MM.1S (cell line): ENCODE measurements around the gene MVB12B.

Source experiments
- DNase-seq: peaks from one replicate; pipeline ENCODE4 v3.0.0-alpha.2; 2015
- H2AFZ ChIP-seq: fragments of 300-600 bp; sonication (generic); 2 replicates; pipeline ENCODE4 v1.6.0; 2016; ENCODE audit warnings: antibody characterized with exemption, low read length
- H3F3A ChIP-seq: fragments of 300-600 bp; sonication (generic); 2 replicates; pipeline ENCODE4 v1.6.1; 2016; ENCODE audit warnings: mild to moderate bottlenecking, antibody characterized with exemption, low read length, moderate library complexity, mixed read lengths; ENCODE audit not compliant: insufficient read depth
- H3K27ac ChIP-seq: fragments of 300-600 bp; sonication (generic); 2 replicates; pipeline ENCODE4 v1.5.1; 2016; ENCODE audit warnings: mild to moderate bottlenecking, low read length
- H3K27me3 ChIP-seq: fragments of 300-600 bp; sonication (generic); replicated peaks from 2 replicates; pipeline ENCODE4 v1.6.0; 2016; ENCODE audit warnings: low read length; ENCODE audit not compliant: insufficient read depth
- H3K36me3 ChIP-seq: fragments of 300-600 bp; sonication (generic); replicated peaks from 2 replicates; pipeline ENCODE4 v1.6.1; 2016; ENCODE audit warnings: mild to moderate bottlenecking, low read length, mixed read lengths; ENCODE audit not compliant: insufficient read depth
- H3K4me1 ChIP-seq: fragments of 300-600 bp; sonication (generic); 2 replicates; pipeline ENCODE4 v1.6.1; 2016; ENCODE audit warnings: low read length, mixed read lengths
- H3K4me2 ChIP-seq: fragments of 300-600 bp; sonication (generic); 2 replicates; pipeline ENCODE4 v1.6.0; 2016; ENCODE audit warnings: low read depth, low read length
- H3K4me3 ChIP-seq: fragments of 300-600 bp; sonication (generic); 2 replicates; pipeline ENCODE4 v1.5.1; 2016; ENCODE audit warnings: low read length, mixed read lengths
- H3K79me2 ChIP-seq: fragments of 300-600 bp; sonication (generic); 2 replicates; pipeline ENCODE4 v1.6.1; 2016; ENCODE audit warnings: mixed run types, low read length, mixed read lengths
- H3K9ac ChIP-seq: fragments of 300-600 bp; sonication (generic); 2 replicates; pipeline ENCODE4 v1.6.1; 2016; ENCODE audit warnings: low read length, mixed read lengths
- H3K9me2 ChIP-seq: fragments of 300-600 bp; sonication (generic); replicated peaks from 2 replicates; pipeline ENCODE4 v1.6.1; 2016; ENCODE audit warnings: mild to moderate bottlenecking, low read length, mixed read lengths; ENCODE audit not compliant: insufficient read depth
- H3K9me3 ChIP-seq: fragments of 300-600 bp; sonication (generic); replicated peaks from 2 replicates; pipeline ENCODE4 v1.6.1; 2016; ENCODE audit warnings: mild to moderate bottlenecking, low read length, mixed read lengths; ENCODE audit not compliant: insufficient read depth
- H4K20me1 ChIP-seq: fragments of 300-600 bp; sonication (generic); 2 replicates; pipeline ENCODE4 v1.6.1; 2016; ENCODE audit warnings: mild to moderate bottlenecking, low read length, moderate library complexity, mixed read lengths; ENCODE audit not compliant: insufficient read depth
- EZH2 ChIP-seq: fragments of 300-600 bp; sonication (generic); optimal IDR thresholded peaks from 2 replicates; pipeline ENCODE3; 2017; ENCODE audit warnings: low read depth, mild to moderate bottlenecking, antibody characterized with exemption, low read length, mixed read lengths
- EZH2phosphoT487 ChIP-seq: fragments of 300-600 bp; sonication (generic); IDR thresholded peaks from 2 replicates; pipeline ENCODE4 v1.6.1; 2018; ENCODE audit warnings: antibody characterized with exemption, low read length
- TF ChIP-seq, protein P1 (sequence below): fragments of 300-600 bp; sonication (generic); IDR thresholded peaks from 2 replicates; pipeline ENCODE4 v1.5.1; 2016; ENCODE audit warnings: antibody characterized with exemption, low read length, mixed read lengths

The MVB12B gene

DNA sequence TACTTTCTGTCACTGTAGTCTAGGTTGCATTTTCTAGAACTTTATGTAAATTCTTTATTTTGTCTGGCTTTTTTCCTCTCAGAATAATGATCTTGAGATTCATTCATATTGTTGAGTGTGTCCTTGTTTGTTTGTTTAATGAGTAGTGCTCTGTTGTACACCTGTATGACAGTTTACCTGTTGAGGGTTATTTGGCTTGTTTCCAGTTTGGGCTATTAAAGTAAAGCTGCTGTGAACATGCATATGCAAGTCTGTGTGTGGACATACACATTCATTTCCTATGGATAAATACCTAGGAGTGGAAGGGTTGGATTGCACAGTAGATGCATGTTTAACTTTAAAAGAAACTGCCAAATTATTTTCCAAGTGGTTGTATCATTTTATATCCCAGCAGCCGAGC is 30.4 kb downstream of the MVB12B start:
- no peaks in the 10 kb centered on the region for H4K20me1 ChIP-seq
- no peak overlapping the region for H3K27ac ChIP-seq
- no peak for DNase-seq
- no peaks in the 10 kb centered on the region for H3K79me2 ChIP-seq
- no peaks in the 10 kb centered on the region for H3K4me1 ChIP-seq
- H3K4me2 ChIP-seq, result no peak overlapping the region
- H3K9me3 ChIP-seq, result no peaks in the 10 kb centered on the region; the same call in 1 of the 2 replicates
- no peak overlapping the region for H3K9ac ChIP-seq
- H3K9me2 ChIP-seq, result no peaks in the 10 kb centered on the region
- TF ChIP-seq EZH2phosphoT487 (no peak), EZH2 (no peak)
- TF ChIP-seq, protein P1, sequence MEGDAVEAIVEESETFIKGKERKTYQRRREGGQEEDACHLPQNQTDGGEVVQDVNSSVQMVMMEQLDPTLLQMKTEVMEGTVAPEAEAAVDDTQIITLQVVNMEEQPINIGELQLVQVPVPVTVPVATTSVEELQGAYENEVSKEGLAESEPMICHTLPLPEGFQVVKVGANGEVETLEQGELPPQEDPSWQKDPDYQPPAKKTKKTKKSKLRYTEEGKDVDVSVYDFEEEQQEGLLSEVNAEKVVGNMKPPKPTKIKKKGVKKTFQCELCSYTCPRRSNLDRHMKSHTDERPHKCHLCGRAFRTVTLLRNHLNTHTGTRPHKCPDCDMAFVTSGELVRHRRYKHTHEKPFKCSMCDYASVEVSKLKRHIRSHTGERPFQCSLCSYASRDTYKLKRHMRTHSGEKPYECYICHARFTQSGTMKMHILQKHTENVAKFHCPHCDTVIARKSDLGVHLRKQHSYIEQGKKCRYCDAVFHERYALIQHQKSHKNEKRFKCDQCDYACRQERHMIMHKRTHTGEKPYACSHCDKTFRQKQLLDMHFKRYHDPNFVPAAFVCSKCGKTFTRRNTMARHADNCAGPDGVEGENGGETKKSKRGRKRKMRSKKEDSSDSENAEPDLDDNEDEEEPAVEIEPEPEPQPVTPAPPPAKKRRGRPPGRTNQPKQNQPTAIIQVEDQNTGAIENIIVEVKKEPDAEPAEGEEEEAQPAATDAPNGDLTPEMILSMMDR, result no peak
- no peaks in the 10 kb centered on the region for H3K27me3 ChIP-seq
- no peak overlapping the region for H3K4me3 ChIP-seq
- no peaks in the 10 kb centered on the region for H3F3A ChIP-seq
- H3K36me3 ChIP-seq, result no peaks in the 10 kb centered on the region
- no peak overlapping the region for H2AFZ ChIP-seq

DNA sequence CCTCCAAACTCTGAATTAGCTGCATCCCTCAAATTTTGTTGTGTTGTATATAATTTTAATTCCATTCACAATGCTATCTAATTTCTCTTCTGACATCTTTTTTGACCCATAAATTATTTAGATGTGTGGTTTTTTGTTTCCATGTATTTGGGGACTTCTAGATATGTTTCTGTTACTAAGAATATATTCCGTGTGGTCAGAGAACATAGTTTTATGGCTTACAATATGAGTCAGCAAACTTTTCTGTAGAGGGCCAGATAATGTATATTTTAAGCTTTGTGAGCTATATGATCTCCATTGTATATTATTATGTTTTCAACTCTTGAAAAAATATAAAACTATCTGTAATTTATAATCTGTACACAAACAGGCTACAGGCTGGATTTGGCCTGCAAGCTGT is 33.4 kb downstream of the MVB12B start:
- peak; percentile 34 for DNase-seq
- no peaks in the 10 kb centered on the region; the same call in 1 of the 2 replicates for H3K9me3 ChIP-seq
- no peaks in the 10 kb centered on the region for H3K4me1 ChIP-seq
- H3K9me2 ChIP-seq, result no peaks in the 10 kb centered on the region
- TF ChIP-seq, protein P1, result no peak
- TF ChIP-seq EZH2 (no peak), EZH2phosphoT487 (no peak)
- H3F3A ChIP-seq, result no peaks in the 10 kb centered on the region
- no peaks in the 10 kb centered on the region for H3K27me3 ChIP-seq
- no peak overlapping the region for H3K4me2 ChIP-seq
- no peaks in the 10 kb centered on the region for H4K20me1 ChIP-seq
- H3K79me2 ChIP-seq, result no peaks in the 10 kb centered on the region
- H2AFZ ChIP-seq, result no peak overlapping the region
- H3K4me3 ChIP-seq, result no peak overlapping the region
- no peak overlapping the region for H3K27ac ChIP-seq
- no peaks in the 10 kb centered on the region for H3K36me3 ChIP-seq
- no peak overlapping the region for H3K9ac ChIP-seq

DNA sequence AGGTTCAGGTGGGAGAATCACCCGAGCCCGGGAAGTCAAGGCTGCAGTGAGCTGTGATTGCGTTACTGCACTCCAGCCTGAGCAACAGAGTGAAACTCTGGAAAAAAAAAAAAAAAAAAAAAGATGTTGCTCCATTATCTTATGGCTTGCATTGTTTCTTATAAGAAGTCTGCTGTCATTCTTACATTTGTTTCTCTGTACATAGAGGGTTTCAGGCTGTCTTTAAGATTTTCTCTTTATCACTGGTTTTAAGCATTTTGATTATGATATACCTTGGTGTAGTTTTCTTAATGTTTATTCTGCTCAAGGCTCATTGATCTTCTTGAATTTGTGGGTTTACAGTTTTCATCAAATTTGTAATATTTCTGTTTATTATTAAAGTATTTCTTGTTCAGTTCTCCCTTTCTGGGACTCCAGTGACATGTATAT is 35.2 kb downstream of the MVB12B start:
- H3K27me3 ChIP-seq, result no peaks in the 10 kb centered on the region
- DNase-seq, result no peak
- H4K20me1 ChIP-seq, result no peaks in the 10 kb centered on the region
- H3K79me2 ChIP-seq, result no peaks in the 10 kb centered on the region
- H3K4me1 ChIP-seq, result no peaks in the 10 kb centered on the region
- no peak overlapping the region for H3K9ac ChIP-seq
- no peak overlapping the region for H3K27ac ChIP-seq
- H3K4me2 ChIP-seq, result no peak overlapping the region
- no peaks in the 10 kb centered on the region; the same call in 1 of the 2 replicates for H3K9me3 ChIP-seq
- H3K4me3 ChIP-seq, result no peak overlapping the region
- no peak overlapping the region for H2AFZ ChIP-seq
- TF ChIP-seq, protein P1, result no peak
- TF ChIP-seq EZH2 (no peak), EZH2phosphoT487 (no peak)
- no peaks in the 10 kb centered on the region for H3K36me3 ChIP-seq
- no peaks in the 10 kb centered on the region for H3K9me2 ChIP-seq
- no peaks in the 10 kb centered on the region for H3F3A ChIP-seq
